ENCODE measurements around the gene RIC1.

DNA sequence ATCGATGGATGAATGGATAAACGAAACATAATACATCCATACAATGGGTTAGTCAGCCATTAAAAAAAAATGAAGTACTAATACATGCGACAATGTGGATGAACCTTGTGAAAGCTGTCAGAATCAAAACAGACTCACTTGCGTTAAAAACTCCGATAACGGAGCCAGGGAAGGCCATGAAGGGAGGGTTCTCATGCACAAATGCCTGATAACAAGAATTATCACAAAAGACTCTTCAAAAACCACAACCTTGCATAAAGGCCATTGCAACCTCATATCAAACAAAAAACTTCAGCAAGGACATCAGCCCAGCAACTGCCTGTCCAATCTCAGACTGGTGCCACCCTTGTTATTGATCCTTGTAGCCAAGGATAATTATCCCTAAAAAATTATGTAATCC, 190.3 kb downstream of the RIC1 start:
- TF ChIP-seq GABPA (IDR thresholded peaks at IDR 0.05; ENCODE audit: low read depth) (no peak), CTCF (IDR thresholded peaks at IDR 0.05) (no peak)

Data from SK-N-SH (cell line).